Neural cell (in vitro differentiated cells): Measurements from ENCODE around the gene ROR2. TPM values are rescaled to one million over a fixed set of nuclear protein-coding genes. Genes with fewer than 3 reads are reported as not detected.

Source experiments
- H2AFZ ChIP-seq: fragments of 200-600, 300-800 bp; sonication (generic), shearing (Covaris generic); 2 replicates; pipeline ENCODE4 v1.6.0; 2014; ENCODE audit warnings: low read depth, mild to moderate bottlenecking, antibody characterized with exemption, low read length, moderate library complexity
- H3F3A ChIP-seq: fragments of 200-600 bp; shearing (Covaris generic); 2 replicates; pipeline ENCODE4 v1.6.1; 2016; ENCODE audit warnings: mild to moderate bottlenecking, moderate library complexity, mixed read lengths, antibody characterized with exemption, low read length; ENCODE audit not compliant: insufficient read depth, poor library complexity, severe bottlenecking
- H3K27ac ChIP-seq: fragments of 200-600, 300-800 bp; sonication (generic), shearing (Covaris generic); 2 replicates; pipeline ENCODE4 v1.5.1; 2014; ENCODE audit warnings: mild to moderate bottlenecking, low read length, moderate library complexity
- H3K27me3 ChIP-seq: fragments of 300-800, 200-600 bp; sonication (generic), shearing (Covaris generic); 2 replicates; pipeline ENCODE4 v1.6.0; 2014; ENCODE audit warnings: mild to moderate bottlenecking, low read depth, low read length, moderate library complexity; ENCODE audit not compliant: insufficient read depth
- H3K36me3 ChIP-seq: fragments of 300-800, 200-600 bp; sonication (generic), shearing (Covaris generic); 2 replicates; pipeline ENCODE4 v1.5.1; 2014; ENCODE audit warnings: mild to moderate bottlenecking, antibody characterized with exemption, low read length, moderate library complexity; ENCODE audit not compliant: insufficient read depth
- H3K4me2 ChIP-seq: fragments of 300-800, 200-600 bp; sonication (generic), shearing (Covaris generic); 2 replicates; pipeline ENCODE4 v1.6.0; 2014; ENCODE audit warnings: mild to moderate bottlenecking, low read length
- H3K4me3 ChIP-seq: fragments of 300-800, 200-600 bp; sonication (generic), shearing (Covaris generic); 2 replicates; pipeline ENCODE4 v1.5.1; 2014; ENCODE audit warnings: mild to moderate bottlenecking, low read length, moderate library complexity
- H3K79me2 ChIP-seq: fragments of 200-600 bp; shearing (Covaris generic); replicated peaks from 2 replicates; pipeline ENCODE4 v1.6.0; 2014; ENCODE audit warnings: mild to moderate bottlenecking, low read length, moderate library complexity; ENCODE audit not compliant: insufficient read depth
- H3K9ac ChIP-seq: fragments of 300-800, 200-600 bp; sonication (generic), shearing (Covaris generic); 2 replicates; pipeline ENCODE4 v1.6.1; 2016; ENCODE audit warnings: mild to moderate bottlenecking, low read length, mixed read lengths
- H3K9me2 ChIP-seq: fragments of 200-600 bp; shearing (Covaris generic); 2 replicates; pipeline ENCODE4 v1.6.1; 2016; ENCODE audit warnings: mild to moderate bottlenecking, low read length, mixed read lengths; ENCODE audit not compliant: insufficient read depth
- H3K9me3 ChIP-seq: fragments of 200-600, 300-800 bp; sonication (generic), shearing (Covaris generic); 2 replicates; pipeline ENCODE4 v1.6.1; 2016; ENCODE audit warnings: mild to moderate bottlenecking, mixed run types, low read length, moderate library complexity, mixed read lengths
- H4K20me1 ChIP-seq: fragments of 200-600 bp; shearing (Covaris generic); 2 replicates; pipeline ENCODE4 v1.6.1; 2016; ENCODE audit warnings: mild to moderate bottlenecking, mixed run types; ENCODE audit not compliant: insufficient read depth
- EP300 ChIP-seq: fragments of 450-650 bp; conservative IDR thresholded peaks from 2 replicates; pipeline ENCODE4 v1.6.1; 2014; ENCODE audit warnings: antibody characterized with exemption, mild to moderate bottlenecking, moderate library complexity; ENCODE audit not compliant: poor library complexity, severe bottlenecking
- EZH2 ChIP-seq: fragments of 200-600, 300-800 bp; shearing (Covaris generic), sonication (generic); IDR thresholded peaks from 2 replicates; pipeline ENCODE4 v1.6.1; 2014; ENCODE audit warnings: antibody characterized with exemption, low read length, borderline replicate concordance, mild to moderate bottlenecking; ENCODE audit not compliant: insufficient read depth, poor library complexity, severe bottlenecking
- MXI1 ChIP-seq: fragments of 450-650 bp; conservative IDR thresholded peaks from 2 replicates; pipeline ENCODE4 v1.6.1; 2014; ENCODE audit warnings: antibody characterized with exemption, mild to moderate bottlenecking; ENCODE audit not compliant: poor library complexity, severe bottlenecking
- POLR2AphosphoS5 ChIP-seq: IDR thresholded peaks from 2 replicates; pipeline ENCODE4 v1.6.1; 2012
- RAD21 ChIP-seq: fragments of 450-650 bp; conservative IDR thresholded peaks from 2 replicates; pipeline ENCODE4 v1.6.1; 2014; ENCODE audit warnings: antibody characterized with exemption, mild to moderate bottlenecking, moderate library complexity
- SMC3 ChIP-seq: fragments of 450-650 bp; conservative IDR thresholded peaks from 2 replicates; pipeline ENCODE4 v1.6.1; 2014; ENCODE audit warnings: antibody characterized with exemption, mild to moderate bottlenecking, moderate library complexity; ENCODE audit not compliant: poor library complexity
- TAF1 ChIP-seq: IDR thresholded peaks from 2 replicates; pipeline ENCODE4 v1.6.1; 2012; ENCODE audit warnings: low read depth
- polyA plus RNA-seq: library from polyadenylated mRNA; depleted of rRNA; stranded (reverse); fragments of >200 nt; gene quantifications from 2 replicates; pipeline ENCODE4 v1.2.3, GENCODE V29; 2014
- TF ChIP-seq, protein P1 (sequence below): fragments of 450-650 bp; IDR thresholded peaks from 2 replicates; pipeline ENCODE4 v1.5.1; 2014; ENCODE audit warnings: antibody characterized with exemption, mild to moderate bottlenecking, moderate library complexity; ENCODE audit not compliant: poor library complexity, severe bottlenecking
- TF ChIP-seq, protein P2 (sequence below): IDR thresholded peaks from 2 replicates; pipeline ENCODE4 v1.6.1; 2012; ENCODE audit warnings: borderline replicate concordance

The ROR2 gene
- polyA plus RNA-seq, 1 donor from 2014 or later = 0.33 TPM

DNA sequence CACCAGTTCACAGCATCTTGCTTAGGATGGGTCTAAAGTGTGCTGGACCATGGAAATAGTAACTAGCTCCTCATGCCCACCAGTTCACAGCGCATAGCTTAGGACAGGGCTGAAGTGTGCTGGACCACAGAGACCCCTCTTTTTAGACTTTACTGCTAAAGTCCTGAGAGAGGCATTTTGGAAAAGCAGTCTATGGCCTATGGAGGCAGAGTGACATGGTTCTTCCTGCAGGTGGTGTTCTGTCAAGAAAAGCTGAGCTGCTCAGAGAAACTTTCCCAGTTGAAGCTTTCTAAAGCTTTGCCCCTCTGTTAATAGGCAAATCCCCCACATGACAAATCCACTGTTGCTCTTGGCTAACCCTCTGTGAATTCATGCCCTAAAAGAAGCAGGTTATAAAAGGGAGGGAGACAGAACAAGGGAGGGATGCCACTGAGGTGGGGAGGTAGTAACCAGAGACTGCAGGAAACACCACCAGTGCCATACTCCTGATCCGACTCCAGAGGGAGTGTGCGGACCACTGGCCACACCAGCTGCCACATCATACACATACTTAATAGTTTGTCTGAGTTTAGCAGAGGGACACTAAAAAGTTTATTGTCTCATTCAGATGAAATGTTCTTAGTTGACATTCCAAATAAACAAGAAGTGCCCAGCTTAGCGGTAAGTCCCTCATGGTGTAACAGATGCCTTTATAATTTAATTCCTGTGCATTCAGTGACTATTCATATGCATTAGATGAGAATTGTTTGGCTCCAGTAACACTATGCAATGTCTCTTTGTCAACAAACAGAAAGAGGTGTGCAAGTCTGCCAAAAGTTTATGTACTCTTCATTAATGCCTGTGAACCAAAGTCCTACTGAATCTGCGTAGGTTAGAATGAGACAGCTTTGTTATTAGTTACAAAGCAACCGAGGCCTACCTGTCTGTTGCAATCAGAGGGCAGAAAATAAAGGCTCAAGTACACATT, 290.2 kb downstream of the ROR2 start:
- Histone ChIP-seq H4K20me1 (no peaks in the 10 kb centered on the region), H3K9ac (no peak overlapping the region), H2AFZ (no peak overlapping the region), H3K4me3 (no peak overlapping the region), H3K9me3 (no peaks in the 10 kb centered on the region), H3K9me2 (no peaks in the 10 kb centered on the region), H3K27me3 (no peaks in the 10 kb centered on the region), H3K79me2 (no peaks in the 10 kb centered on the region), H3F3A (no peaks in the 10 kb centered on the region), H3K4me2 (no peak overlapping the region), H3K36me3 (no peaks in the 10 kb centered on the region), H3K27ac (no peak overlapping the region)
- no peak for TF ChIP-seq SMC3
- TF ChIP-seq, protein P1, sequence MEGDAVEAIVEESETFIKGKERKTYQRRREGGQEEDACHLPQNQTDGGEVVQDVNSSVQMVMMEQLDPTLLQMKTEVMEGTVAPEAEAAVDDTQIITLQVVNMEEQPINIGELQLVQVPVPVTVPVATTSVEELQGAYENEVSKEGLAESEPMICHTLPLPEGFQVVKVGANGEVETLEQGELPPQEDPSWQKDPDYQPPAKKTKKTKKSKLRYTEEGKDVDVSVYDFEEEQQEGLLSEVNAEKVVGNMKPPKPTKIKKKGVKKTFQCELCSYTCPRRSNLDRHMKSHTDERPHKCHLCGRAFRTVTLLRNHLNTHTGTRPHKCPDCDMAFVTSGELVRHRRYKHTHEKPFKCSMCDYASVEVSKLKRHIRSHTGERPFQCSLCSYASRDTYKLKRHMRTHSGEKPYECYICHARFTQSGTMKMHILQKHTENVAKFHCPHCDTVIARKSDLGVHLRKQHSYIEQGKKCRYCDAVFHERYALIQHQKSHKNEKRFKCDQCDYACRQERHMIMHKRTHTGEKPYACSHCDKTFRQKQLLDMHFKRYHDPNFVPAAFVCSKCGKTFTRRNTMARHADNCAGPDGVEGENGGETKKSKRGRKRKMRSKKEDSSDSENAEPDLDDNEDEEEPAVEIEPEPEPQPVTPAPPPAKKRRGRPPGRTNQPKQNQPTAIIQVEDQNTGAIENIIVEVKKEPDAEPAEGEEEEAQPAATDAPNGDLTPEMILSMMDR = peak; percentile 22

DNA sequence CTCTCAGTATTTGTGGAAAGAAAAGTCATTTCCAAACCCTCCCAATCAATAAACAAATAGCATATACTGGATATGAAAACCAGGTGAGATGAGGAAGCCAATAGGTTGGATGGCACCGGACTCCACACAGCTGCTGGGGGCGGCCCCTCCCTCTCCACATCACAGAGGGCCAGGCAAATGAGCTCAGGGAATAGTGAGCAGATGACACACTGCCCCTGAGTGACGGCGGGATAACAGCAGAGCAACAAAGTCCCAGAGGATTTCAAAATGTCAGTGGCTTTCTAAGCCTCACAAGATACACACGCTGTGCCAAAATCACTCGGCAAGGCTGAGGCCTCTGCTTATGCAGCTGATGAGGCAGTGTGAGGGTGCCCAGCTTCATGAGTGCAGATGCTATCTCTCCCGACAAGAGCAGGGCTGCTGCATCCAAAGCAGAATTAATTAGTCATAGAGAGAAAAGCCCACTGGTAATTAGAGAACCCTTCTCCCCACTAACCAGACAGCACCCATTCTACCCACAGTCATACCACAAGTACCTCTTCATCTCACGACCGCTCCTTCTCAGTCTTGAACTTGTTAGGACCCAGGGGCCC, 291.4 kb downstream of the ROR2 start:
- H3K9me2 ChIP-seq = no peaks in the 10 kb centered on the region

More for the DNA sequence above, 291.4 kb downstream of the ROR2 start:
- TF ChIP-seq RAD21 (no peak), EZH2 (no peak), EP300 (no peak), SMC3 (no peak), POLR2AphosphoS5 (no peak), MXI1 (no peak), TAF1 (no peak)
- TF ChIP-seq, protein P2, sequence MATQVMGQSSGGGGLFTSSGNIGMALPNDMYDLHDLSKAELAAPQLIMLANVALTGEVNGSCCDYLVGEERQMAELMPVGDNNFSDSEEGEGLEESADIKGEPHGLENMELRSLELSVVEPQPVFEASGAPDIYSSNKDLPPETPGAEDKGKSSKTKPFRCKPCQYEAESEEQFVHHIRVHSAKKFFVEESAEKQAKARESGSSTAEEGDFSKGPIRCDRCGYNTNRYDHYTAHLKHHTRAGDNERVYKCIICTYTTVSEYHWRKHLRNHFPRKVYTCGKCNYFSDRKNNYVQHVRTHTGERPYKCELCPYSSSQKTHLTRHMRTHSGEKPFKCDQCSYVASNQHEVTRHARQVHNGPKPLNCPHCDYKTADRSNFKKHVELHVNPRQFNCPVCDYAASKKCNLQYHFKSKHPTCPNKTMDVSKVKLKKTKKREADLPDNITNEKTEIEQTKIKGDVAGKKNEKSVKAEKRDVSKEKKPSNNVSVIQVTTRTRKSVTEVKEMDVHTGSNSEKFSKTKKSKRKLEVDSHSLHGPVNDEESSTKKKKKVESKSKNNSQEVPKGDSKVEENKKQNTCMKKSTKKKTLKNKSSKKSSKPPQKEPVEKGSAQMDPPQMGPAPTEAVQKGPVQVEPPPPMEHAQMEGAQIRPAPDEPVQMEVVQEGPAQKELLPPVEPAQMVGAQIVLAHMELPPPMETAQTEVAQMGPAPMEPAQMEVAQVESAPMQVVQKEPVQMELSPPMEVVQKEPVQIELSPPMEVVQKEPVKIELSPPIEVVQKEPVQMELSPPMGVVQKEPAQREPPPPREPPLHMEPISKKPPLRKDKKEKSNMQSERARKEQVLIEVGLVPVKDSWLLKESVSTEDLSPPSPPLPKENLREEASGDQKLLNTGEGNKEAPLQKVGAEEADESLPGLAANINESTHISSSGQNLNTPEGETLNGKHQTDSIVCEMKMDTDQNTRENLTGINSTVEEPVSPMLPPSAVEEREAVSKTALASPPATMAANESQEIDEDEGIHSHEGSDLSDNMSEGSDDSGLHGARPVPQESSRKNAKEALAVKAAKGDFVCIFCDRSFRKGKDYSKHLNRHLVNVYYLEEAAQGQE = no peak
- TF ChIP-seq, protein P1 = no peak
- Histone ChIP-seq H2AFZ (no peak overlapping the region), H3K27me3 (no peaks in the 10 kb centered on the region), H3F3A (no peaks in the 10 kb centered on the region), H3K36me3 (no peaks in the 10 kb centered on the region), H3K9ac (no peak overlapping the region), H3K27ac (no peak overlapping the region), H3K9me3 (no peaks in the 10 kb centered on the region), H4K20me1 (no peaks in the 10 kb centered on the region), H3K79me2 (no peaks in the 10 kb centered on the region), H3K4me2 (no peak overlapping the region), H3K4me3 (no peak overlapping the region)
